HG03442 (cell line): ENCODE results near the gene PPEF1.
"Not testable (repeated sequence)": the region's sequence is repeated elsewhere in the genome, so short reads cannot be mapped to it uniquely, and the experiment has no call there.

Source experiments
- ATAC-seq: cut with Tn5 transposase; IDR thresholded peaks from one replicate; pipeline ENCODE4 v1.9.1; 2021; ENCODE audit warnings: mild to moderate bottlenecking, moderate library complexity; ENCODE audit not compliant: unreplicated experiment

The PPEF1 gene

DNA sequence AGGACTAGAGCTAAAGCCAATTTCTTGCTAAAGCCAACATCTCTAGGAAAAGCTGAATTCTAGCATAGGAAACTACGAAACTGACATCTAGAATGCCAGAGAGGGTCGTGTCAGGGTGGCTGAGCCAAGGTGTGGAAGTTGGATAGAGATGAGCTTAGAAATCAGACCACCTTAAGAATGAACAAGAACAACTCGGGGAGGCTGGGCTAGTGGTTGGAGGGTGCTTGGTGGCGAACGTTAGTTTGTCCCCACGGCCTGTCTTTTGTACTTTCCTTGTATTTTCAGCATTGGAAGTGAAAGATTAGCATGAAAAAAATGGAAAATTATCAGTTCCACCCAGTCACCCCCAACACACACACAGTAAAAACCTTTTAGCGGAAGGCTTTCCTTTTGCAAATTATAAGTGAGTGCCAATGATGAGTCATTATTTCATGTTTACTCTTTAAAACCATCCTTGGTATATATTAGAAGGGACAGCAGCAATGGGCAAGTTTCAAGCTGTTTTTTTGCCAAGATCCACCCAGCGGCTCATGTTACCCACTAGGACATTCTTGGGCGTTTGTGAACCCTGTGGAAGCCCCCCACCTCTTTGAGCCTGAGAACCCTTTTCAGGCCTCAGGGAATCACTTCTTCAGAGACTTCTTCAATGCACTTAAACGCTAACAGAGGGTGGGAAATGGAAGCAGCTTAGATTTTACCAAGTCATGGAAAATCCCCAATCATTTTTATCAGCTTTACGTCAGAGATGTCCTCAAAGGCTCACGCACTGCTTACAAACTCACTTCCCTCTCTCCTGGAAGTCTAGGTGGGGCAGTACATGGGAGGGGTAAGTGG is 4.9 kb upstream of the PPEF1 start:
- ATAC-seq, result no peak

DNA sequence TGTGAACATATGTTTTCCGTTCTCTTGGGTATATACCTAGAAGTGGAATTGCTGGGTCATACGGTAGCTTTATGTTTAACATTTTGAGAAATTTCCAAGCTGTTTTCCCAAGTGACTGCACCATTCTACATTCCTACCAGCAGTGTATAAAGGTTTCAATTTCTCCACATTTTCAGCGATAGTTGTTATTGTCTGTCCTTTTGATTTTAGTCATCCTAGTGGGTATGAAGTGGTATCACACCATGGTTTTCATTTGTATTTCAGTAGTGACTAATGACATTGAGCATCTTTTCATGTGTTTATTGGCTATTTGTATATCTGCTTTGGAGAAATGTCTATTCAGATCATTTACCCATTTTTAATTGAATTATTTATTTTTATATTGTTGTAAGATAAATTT is 2.4 kb downstream of the PPEF1 start:
- no peak for ATAC-seq

DNA sequence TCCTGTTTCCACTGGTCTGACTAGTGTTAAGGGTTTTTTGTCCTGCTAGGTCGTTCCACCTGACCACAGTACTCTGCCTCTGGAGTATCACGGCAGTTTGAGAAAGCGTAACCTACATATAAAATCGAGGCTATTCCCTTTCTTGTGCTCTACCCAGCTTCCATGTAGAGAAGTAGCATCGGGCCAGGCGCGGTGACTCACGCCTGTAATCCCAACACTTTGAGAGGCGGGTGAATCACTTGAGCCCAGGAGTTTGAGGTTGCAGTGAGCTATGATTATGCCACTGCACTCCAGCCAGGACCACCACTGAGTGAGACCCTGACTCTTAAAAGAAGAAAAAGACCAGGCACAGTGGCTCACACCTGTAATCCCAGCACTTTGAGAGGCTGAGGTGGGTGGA is 7.5 kb downstream of the PPEF1 start:
- ATAC-seq, result no peak

GRCh38 chrX:18719852-18720251 is 12.4 kb downstream of the PPEF1 start:
- no peak for ATAC-seq

GRCh38 chrX:18721683-18722499 is 14.4 kb downstream of the PPEF1 start:
- no peak for ATAC-seq

DNA sequence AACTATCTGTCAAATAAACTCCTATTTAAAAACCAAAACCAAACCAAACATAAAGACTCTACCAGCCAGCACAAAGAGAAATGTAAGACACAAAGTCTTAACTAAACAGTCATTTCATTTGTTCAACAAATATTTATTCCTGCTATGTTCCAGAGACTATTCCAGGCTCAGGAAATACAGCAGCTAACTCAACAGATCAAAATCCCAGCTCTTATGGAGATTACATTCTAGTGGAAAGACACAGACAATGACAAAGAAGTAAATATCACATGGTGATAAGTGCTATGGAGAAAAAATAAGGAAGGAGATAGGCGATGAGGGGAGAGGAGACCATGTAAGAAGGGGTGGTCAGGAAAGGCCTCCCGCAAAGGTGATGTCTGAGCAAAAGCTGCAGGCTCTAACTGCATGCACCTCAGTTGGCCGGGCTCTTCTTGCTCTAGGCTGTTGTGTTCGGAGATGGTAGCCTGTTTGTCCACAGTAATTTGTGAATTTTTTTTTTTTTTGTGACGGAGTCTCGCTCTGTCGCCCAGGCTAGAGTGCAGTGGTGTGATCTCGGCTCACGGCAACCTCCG is 15.1 kb downstream of the PPEF1 start:
- no peak for ATAC-seq

DNA sequence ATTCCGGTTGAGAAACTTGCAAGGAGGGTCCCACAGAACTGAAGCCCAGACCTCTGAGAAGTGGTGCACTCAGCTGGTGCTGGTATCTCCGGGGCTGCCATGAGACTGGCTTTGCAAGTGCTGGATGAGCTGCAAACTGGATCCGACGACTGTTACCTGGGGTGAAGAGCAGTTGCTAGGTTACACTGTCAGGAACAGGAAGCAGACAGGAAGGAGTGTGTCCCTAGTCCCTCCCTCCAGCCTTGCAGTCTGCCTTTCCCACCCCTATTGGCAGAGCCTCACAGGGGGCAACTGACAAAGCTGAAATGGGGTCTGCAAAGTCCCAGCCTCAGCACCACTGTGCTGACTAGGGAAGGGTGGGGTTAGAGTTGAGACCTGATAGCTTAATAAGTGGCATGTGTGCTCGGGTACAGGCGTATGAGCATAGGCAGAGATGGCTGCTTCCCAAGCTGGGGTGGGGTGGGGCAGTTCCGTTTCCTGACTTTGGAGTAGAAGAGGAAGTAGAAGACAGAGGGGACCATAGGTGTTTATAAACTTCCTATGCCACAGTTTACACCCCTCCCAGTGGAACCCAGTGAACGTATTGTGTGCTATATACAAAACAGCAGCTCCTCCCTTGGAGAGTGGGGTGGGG is 18.0 kb downstream of the PPEF1 start:
- ATAC-seq, result no peak

DNA sequence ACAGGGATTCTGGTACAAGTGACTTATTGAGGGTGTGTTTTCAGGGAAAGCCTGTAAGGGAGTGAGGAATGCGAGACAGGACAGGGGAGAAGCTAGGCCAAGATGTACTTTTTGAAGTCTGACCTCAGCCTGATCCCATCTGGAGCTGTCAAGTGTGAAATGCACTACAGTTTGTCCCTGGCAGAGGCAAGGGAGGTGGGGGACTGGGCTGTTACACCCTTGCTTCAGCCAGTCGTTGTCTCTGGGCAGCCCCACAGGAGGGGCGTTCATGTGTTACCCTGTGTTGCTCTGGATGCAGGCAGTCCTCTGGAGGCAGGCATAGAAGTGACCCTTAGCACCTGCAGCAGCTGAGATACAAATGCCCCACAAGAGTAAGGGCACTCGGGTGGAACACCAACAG is 25.8 kb downstream of the PPEF1 start:
- ATAC-seq, result no peak

- not testable (repeated sequence) for ATAC-seq
Measured at GRCh38 chrX:18739609-18740008, 32.2 kb downstream of the PPEF1 start.

GRCh38 chrX:18748499-18748898 is 41.1 kb downstream of the PPEF1 start:
- no peak for ATAC-seq

- ATAC-seq, result no peak
Measured at GRCh38 chrX:18753631-18754030, 46.2 kb downstream of the PPEF1 start.

DNA sequence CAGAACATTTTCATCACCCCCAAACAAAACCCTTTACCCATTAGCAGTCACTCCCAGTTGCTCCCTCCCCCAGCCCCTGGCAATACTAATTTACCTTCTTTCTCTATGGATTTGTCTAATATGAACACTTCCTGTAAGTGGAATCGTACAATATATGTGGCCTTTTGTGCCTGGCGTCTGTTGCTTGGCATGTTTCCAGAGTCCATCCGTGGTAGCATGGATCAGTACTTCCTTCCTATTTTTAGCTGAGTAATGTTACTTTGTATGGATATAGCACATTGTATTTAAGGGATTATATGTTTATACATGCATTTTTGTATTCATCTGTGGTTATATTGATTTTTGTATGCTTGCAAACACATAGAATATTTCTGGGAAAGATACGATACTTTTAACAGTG is 48.2 kb downstream of the PPEF1 start:
- ATAC-seq, result no peak

DNA sequence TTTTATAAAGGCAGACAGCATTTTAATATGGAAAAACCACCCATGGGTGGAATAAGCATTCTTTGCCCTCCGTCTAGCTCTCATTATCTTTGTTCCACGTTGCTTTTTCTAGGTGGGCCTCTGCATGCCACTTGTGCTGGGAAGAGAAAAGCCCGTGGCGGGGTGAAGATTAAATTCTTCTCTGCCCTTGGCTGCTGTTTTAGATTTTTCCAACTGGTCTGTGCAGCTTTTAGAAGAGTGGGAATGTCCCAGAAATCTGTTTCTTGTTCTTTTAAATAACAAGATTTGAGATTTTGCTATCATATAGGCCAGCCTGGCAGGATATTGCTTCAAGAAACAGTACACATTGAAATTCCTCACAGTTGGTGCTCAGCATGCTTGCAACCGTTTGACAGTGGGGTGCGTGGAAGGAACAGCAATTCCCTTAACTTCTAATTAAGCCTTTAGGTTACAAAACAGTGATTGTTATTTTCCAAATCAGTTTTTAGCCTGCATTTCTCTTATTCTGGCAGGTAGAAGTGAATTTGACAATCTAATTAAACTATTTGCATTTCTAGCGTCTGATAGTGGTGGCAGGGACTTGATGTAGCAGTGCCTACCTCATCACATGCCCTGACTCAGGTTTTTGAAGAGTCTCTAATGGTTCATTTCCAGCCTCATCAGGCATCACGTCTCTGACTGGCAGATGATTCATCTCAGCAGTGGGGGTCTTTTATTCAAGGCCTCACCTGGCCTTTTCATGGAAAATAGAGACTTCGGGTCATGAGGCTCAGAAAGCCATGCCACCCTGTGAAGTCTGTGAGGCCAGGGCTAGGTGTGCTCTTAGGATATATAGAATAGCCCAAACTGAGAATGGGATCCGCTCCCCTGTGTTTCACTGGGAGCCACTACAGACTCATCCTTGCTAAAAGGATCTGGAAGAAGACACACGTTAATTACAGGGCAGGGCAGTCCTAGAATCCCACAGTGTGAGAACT is 50.8 kb downstream of the PPEF1 start:
- no peak for ATAC-seq

GRCh38 chrX:18761750-18762149 is 54.3 kb downstream of the PPEF1 start:
- ATAC-seq, result no peak

GRCh38 chrX:18763106-18763505 is 55.7 kb downstream of the PPEF1 start:
- not testable (repeated sequence) for ATAC-seq

- ATAC-seq, result no peak
Measured at GRCh38 chrX:18769364-18769763, 61.9 kb downstream of the PPEF1 start.

GRCh38 chrX:18769812-18770573 is 62.5 kb downstream of the PPEF1 start:
- no peak for ATAC-seq

- no peak for ATAC-seq
Measured at GRCh38 chrX:18789916-18790315, 82.5 kb downstream of the PPEF1 start.

- ATAC-seq, result no peak
Measured at GRCh38 chrX:18792828-18793227, 85.4 kb downstream of the PPEF1 start.
